Astrocyte (in vitro differentiated cells and primary cell): ENCODE results near the gene ALKBH2. TPM values are rescaled to one million over a fixed set of nuclear protein-coding genes. Genes with fewer than 3 reads are reported as not detected.

Experiments used
- DNase-seq: peaks from one replicate; pipeline ENCODE4 v3.0.0-alpha.2; 2010; ENCODE audit warnings: low read depth
- FAIRE-seq: peaks from 2 replicates; lab custom pipeline; 2011; peaks lifted over from hg19 to GRCh38; lab: Jason Lieb, UNC
- H2AFZ ChIP-seq: 2 replicates; pipeline ENCODE4 v1.6.0; 2012; ENCODE audit warnings: low read depth, low read length, inconsistent platforms
- H3K27ac ChIP-seq: 2 replicates; pipeline ENCODE4 v1.5.1; 2011; ENCODE audit warnings: low read depth, low read length, inconsistent platforms
- H3K27me3 ChIP-seq: 2 replicates; pipeline ENCODE4 v1.6.0; 2011; ENCODE audit warnings: low read length, inconsistent platforms; ENCODE audit not compliant: insufficient read depth
- H3K36me3 ChIP-seq: 2 replicates; pipeline ENCODE4 v1.5.1; 2011; ENCODE audit warnings: low read length, inconsistent platforms; ENCODE audit not compliant: insufficient read depth
- H3K4me1 ChIP-seq: 2 replicates; pipeline ENCODE4 v1.5.1; 2011; ENCODE audit warnings: low read length, inconsistent platforms; ENCODE audit not compliant: insufficient read depth
- H3K4me2 ChIP-seq: 2 replicates; pipeline ENCODE4 v1.6.0; 2012; ENCODE audit warnings: low read length, inconsistent platforms
- H3K4me3 ChIP-seq: 2 replicates; pipeline ENCODE4 v1.5.1; 2011; ENCODE audit warnings: low read depth, mild to moderate bottlenecking, low read length, inconsistent platforms; ENCODE audit not compliant: insufficient read depth
- H3K79me2 ChIP-seq: 2 replicates; pipeline ENCODE4 v1.6.0; 2012; ENCODE audit warnings: mild to moderate bottlenecking, low read length, inconsistent platforms; ENCODE audit not compliant: insufficient read depth
- H3K9ac ChIP-seq: 2 replicates; pipeline ENCODE4 v1.6.0; 2012; ENCODE audit warnings: mild to moderate bottlenecking, low read length, inconsistent platforms
- H3K9me3 ChIP-seq: 2 replicates; pipeline ENCODE4 v1.5.1; 2012; ENCODE audit warnings: low read depth, mild to moderate bottlenecking, low read length, inconsistent platforms; ENCODE audit not compliant: insufficient read depth
- H4K20me1 ChIP-seq: 2 replicates; pipeline ENCODE4 v1.6.0; 2012; ENCODE audit warnings: low read length, inconsistent platforms; ENCODE audit not compliant: insufficient read depth
- H3K27ac Mint-ChIP-seq: one replicate; pipeline ENCODE4 v1.8.0; 2021; ENCODE audit warnings: mild to moderate bottlenecking, mixed read lengths; ENCODE audit not compliant: unreplicated experiment
- H3K27me3 Mint-ChIP-seq: one replicate; pipeline ENCODE4 v1.8.0; 2021; ENCODE audit warnings: low read depth, mixed read lengths; ENCODE audit not compliant: unreplicated experiment
- H3K36me3 Mint-ChIP-seq: one replicate; pipeline ENCODE4 v1.8.0; 2021; ENCODE audit warnings: low read depth, mixed read lengths; ENCODE audit not compliant: unreplicated experiment
- H3K4me1 Mint-ChIP-seq: one replicate; pipeline ENCODE4 v1.8.0; 2021; ENCODE audit warnings: low read depth, mixed read lengths; ENCODE audit not compliant: unreplicated experiment
- H3K4me3 Mint-ChIP-seq: one replicate; pipeline ENCODE4 v1.8.0; 2021; ENCODE audit warnings: mild to moderate bottlenecking, moderate library complexity, mixed read lengths; ENCODE audit not compliant: unreplicated experiment
- H3K9me3 Mint-ChIP-seq: one replicate; pipeline ENCODE4 v1.8.0; 2021; ENCODE audit warnings: mild to moderate bottlenecking, mixed read lengths; ENCODE audit not compliant: unreplicated experiment
- EZH2 ChIP-seq: IDR thresholded peaks from 2 replicates; pipeline ENCODE4 v1.6.1; 2012; ENCODE audit warnings: mild to moderate bottlenecking, low read length, inconsistent platforms; ENCODE audit not compliant: insufficient read depth
- total RNA-seq: library from RNA; stranded (reverse); gene quantifications from 2 replicates; pipeline ENCODE4 v1.2.1, GENCODE V29; 2021
- TF ChIP-seq, protein P1 (sequence below): IDR thresholded peaks from 2 replicates; pipeline ENCODE4 v1.5.1; 2011; ENCODE audit warnings: low read depth, mild to moderate bottlenecking, inconsistent platforms, low read length, moderate library complexity; ENCODE audit not compliant: insufficient read depth

Gene ALKBH2
- total RNA-seq, 1 donor from 2014 or later, result 5.1 TPM

GRCh38 chr12:109082751-109083150 is 10.5 kb downstream of the ALKBH2 start:
- Histone ChIP-seq H3K4me1 (no peaks in the 10 kb centered on the region), H2AFZ (no peak overlapping the region), H3K9me3 (no peaks in the 10 kb centered on the region), H3K27ac (no peak overlapping the region), H3K27me3 (no peaks in the 10 kb centered on the region), H3K79me2 (no peaks in the 10 kb centered on the region), H3K36me3 (peaks cover 23% of the 10 kb centered on the region), H3K9ac (no peak overlapping the region), H4K20me1 (no peaks in the 10 kb centered on the region), H3K4me2 (no peak overlapping the region), H3K4me3 (no peak overlapping the region)
- H3K36me3 Mint-ChIP-seq, result peaks cover 23% of the 10 kb centered on the region
- H3K9me3 Mint-ChIP-seq, result peaks cover 5% of the 10 kb centered on the region
- no peaks in the 10 kb centered on the region for H3K4me1 Mint-ChIP-seq
- no peak overlapping the region for H3K27ac Mint-ChIP-seq
- no peaks in the 10 kb centered on the region for H3K27me3 Mint-ChIP-seq
- TF ChIP-seq, protein P1, sequence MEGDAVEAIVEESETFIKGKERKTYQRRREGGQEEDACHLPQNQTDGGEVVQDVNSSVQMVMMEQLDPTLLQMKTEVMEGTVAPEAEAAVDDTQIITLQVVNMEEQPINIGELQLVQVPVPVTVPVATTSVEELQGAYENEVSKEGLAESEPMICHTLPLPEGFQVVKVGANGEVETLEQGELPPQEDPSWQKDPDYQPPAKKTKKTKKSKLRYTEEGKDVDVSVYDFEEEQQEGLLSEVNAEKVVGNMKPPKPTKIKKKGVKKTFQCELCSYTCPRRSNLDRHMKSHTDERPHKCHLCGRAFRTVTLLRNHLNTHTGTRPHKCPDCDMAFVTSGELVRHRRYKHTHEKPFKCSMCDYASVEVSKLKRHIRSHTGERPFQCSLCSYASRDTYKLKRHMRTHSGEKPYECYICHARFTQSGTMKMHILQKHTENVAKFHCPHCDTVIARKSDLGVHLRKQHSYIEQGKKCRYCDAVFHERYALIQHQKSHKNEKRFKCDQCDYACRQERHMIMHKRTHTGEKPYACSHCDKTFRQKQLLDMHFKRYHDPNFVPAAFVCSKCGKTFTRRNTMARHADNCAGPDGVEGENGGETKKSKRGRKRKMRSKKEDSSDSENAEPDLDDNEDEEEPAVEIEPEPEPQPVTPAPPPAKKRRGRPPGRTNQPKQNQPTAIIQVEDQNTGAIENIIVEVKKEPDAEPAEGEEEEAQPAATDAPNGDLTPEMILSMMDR, result no peak
- TF ChIP-seq EZH2, result no peak
- H3K4me3 Mint-ChIP-seq, result no peak overlapping the region
- FAIRE-seq (no peak), DNase-seq (no peak)

DNA sequence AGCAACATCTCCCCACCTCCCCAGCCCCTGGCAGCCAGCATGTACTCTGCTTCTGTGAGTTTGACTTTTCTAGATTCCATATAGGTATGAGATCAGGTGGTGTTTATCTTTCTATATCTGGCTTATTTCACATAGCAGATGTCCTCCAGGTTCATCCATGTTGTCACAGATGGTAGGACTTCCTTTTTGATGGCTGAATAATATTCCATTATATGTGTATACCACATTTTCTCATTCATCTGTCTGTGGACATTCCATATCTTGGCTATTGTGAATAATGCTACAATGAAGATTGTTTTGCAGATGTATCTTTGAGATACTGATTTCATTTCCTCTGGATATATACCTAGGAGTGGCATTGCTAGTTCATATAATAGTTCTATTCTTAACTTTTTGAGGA is 18.4 kb downstream of the ALKBH2 start:
- TF ChIP-seq, protein P1, result no peak
- TF ChIP-seq EZH2, result no peak
- Mint-ChIP-seq H3K27me3 (no peaks in the 10 kb centered on the region), H3K36me3 (peaks cover 27% of the 10 kb centered on the region), H3K4me3 (no peak overlapping the region), H3K4me1 (no peaks in the 10 kb centered on the region), H3K27ac (no peak overlapping the region), H3K9me3 (peaks cover 6% of the 10 kb centered on the region)
- no peaks in the 10 kb centered on the region for H3K79me2 ChIP-seq
- H4K20me1 ChIP-seq, result no peaks in the 10 kb centered on the region
- no peak overlapping the region for H3K9ac ChIP-seq
- H3K27me3 ChIP-seq, result no peaks in the 10 kb centered on the region
- peaks cover 18% of the 10 kb centered on the region for H3K36me3 ChIP-seq
- H2AFZ ChIP-seq, result no peak overlapping the region
- H3K4me1 ChIP-seq, result no peaks in the 10 kb centered on the region
- no peaks in the 10 kb centered on the region for H3K9me3 ChIP-seq
- H3K4me3 ChIP-seq, result no peak overlapping the region
- no peak overlapping the region for H3K27ac ChIP-seq
- no peak for FAIRE-seq
- no peak for DNase-seq
- no peak overlapping the region for H3K4me2 ChIP-seq

- no peak overlapping the region for H3K27ac ChIP-seq
- TF ChIP-seq EZH2, result no peak
- TF ChIP-seq, protein P1, result no peak
- no peaks in the 10 kb centered on the region for H3K4me1 ChIP-seq
- peaks cover 28% of the 10 kb centered on the region for H3K36me3 ChIP-seq
- no peaks in the 10 kb centered on the region for H3K27me3 ChIP-seq
- no peak overlapping the region for H3K4me3 Mint-ChIP-seq
- H3K4me2 ChIP-seq, result no peak overlapping the region
- FAIRE-seq, result no peak
- H3K9ac ChIP-seq, result no peak overlapping the region
- no peak for DNase-seq
- H2AFZ ChIP-seq, result no peak overlapping the region
- H3K4me3 ChIP-seq, result no peak overlapping the region
- no peaks in the 10 kb centered on the region for H3K27me3 Mint-ChIP-seq
- no peaks in the 10 kb centered on the region for H3K9me3 ChIP-seq
- H3K79me2 ChIP-seq, result no peaks in the 10 kb centered on the region
- H3K9me3 Mint-ChIP-seq, result peaks cover 2% of the 10 kb centered on the region
- no peaks in the 10 kb centered on the region for H3K4me1 Mint-ChIP-seq
- peaks cover 16% of the 10 kb centered on the region for H3K36me3 Mint-ChIP-seq
- no peaks in the 10 kb centered on the region for H4K20me1 ChIP-seq
- no peak overlapping the region for H3K27ac Mint-ChIP-seq
Measured at GRCh38 chr12:109069307-109070271, 23.7 kb downstream of the ALKBH2 start.
